Activated naive CD4-positive, alpha-beta T cell treated with anti-CD3 and anti-CD28 coated beads, Interleukin-2, amount 10 ng/mL, durations not matched to agents 7 days and 5 days (primary cell): ENCODE data around the gene DIS3L2.

ENCODE experiments used
- CTCF ChIA-PET: fragments of 350-600 bp; sonication (Branson Sonifier 250); formaldehyde crosslinking; loops from one replicate; lab custom pipeline; 2021; ENCODE audit warnings: antibody characterized with exemption; lab: Charles Lee
- DNase-seq: peaks from one replicate; pipeline ENCODE4 v3.0.0-alpha.2; 2020
- H3K27ac Mint-ChIP-seq: one replicate; pipeline ENCODE4 v1.8.0; 2021; ENCODE audit warnings: mild to moderate bottlenecking, moderate library complexity, mixed read lengths
- H3K27me3 Mint-ChIP-seq: one replicate; pipeline ENCODE4 v1.8.0; 2021; ENCODE audit warnings: mild to moderate bottlenecking, mixed read lengths
- H3K36me3 Mint-ChIP-seq: one replicate; pipeline ENCODE4 v1.8.0; 2021; ENCODE audit warnings: mixed read lengths
- H3K4me1 Mint-ChIP-seq: one replicate; pipeline ENCODE4 v1.8.0; 2021; ENCODE audit warnings: mixed read lengths
- H3K4me3 Mint-ChIP-seq: one replicate; pipeline ENCODE4 v1.8.0; 2021; ENCODE audit warnings: mild to moderate bottlenecking, moderate library complexity, mixed read lengths
- H3K9me3 Mint-ChIP-seq: one replicate; pipeline ENCODE4 v1.8.0; 2021; ENCODE audit warnings: mixed read lengths

DIS3L2 gene

GRCh38 chr2:232255033-232255432 lies 293.5 kb downstream of the DIS3L2 start:
- H3K36me3 Mint-ChIP-seq = peaks cover 4% of the 10 kb centered on the region
- H3K4me1 Mint-ChIP-seq = no peaks in the 10 kb centered on the region
- no peak overlapping the region for H3K4me3 Mint-ChIP-seq
- no peaks in the 10 kb centered on the region for H3K27me3 Mint-ChIP-seq
- DNase-seq = no peak
- CTCF ChIA-PET = no interaction called here
- no peak overlapping the region for H3K27ac Mint-ChIP-seq
- no peaks in the 10 kb centered on the region for H3K9me3 Mint-ChIP-seq

DNA sequence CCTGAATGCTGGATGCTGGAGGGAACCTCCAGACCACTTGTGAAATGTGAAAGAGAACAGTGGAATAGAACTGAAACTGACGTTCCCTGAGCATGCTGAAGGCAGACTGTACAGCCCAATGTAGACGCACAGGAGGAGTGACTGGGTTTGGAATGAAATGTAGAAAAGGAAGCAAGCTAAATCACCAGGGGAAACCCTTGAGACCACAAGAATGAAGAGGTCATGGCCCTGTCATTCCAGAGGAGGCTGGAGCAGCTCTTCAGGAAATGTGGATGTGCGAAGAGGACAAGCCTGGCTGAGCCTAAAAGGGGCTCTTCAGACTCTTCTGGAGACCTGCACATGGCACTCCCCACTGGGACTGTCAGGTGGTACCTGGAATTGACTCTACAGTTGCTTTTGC lies 298.6 kb downstream of the DIS3L2 start:
- H3K4me3 Mint-ChIP-seq = no peak overlapping the region
- CTCF ChIA-PET = no interaction called here
- H3K9me3 Mint-ChIP-seq = no peaks in the 10 kb centered on the region
- no peak for DNase-seq
- peaks cover 13% of the 10 kb centered on the region for H3K36me3 Mint-ChIP-seq
- H3K27ac Mint-ChIP-seq = no peak overlapping the region
- no peaks in the 10 kb centered on the region for H3K4me1 Mint-ChIP-seq
- no peaks in the 10 kb centered on the region for H3K27me3 Mint-ChIP-seq

- H3K27me3 Mint-ChIP-seq = no peaks in the 10 kb centered on the region
- CTCF ChIA-PET = no interaction called here
- H3K4me3 Mint-ChIP-seq = no peak overlapping the region
- H3K9me3 Mint-ChIP-seq = no peaks in the 10 kb centered on the region
- H3K36me3 Mint-ChIP-seq = peaks cover 13% of the 10 kb centered on the region
- no peaks in the 10 kb centered on the region for H3K4me1 Mint-ChIP-seq
- no peak for DNase-seq
- H3K27ac Mint-ChIP-seq = no peak overlapping the region
These were observed 300.3 kb downstream of the DIS3L2 start for GRCh38 chr2:232261776-232262175.

GRCh38 chr2:232263295-232263694 lies 301.8 kb downstream of the DIS3L2 start:
- CTCF ChIA-PET = no interaction called here
- H3K9me3 Mint-ChIP-seq = no peaks in the 10 kb centered on the region
- DNase-seq = no peak
- peaks cover 13% of the 10 kb centered on the region for H3K36me3 Mint-ChIP-seq
- H3K27me3 Mint-ChIP-seq = no peaks in the 10 kb centered on the region
- H3K27ac Mint-ChIP-seq = no peak overlapping the region
- H3K4me1 Mint-ChIP-seq = no peaks in the 10 kb centered on the region
- H3K4me3 Mint-ChIP-seq = no peak overlapping the region

GRCh38 chr2:232264081-232264480 lies 302.6 kb downstream of the DIS3L2 start:
- H3K36me3 Mint-ChIP-seq = peaks cover 13% of the 10 kb centered on the region
- H3K4me3 Mint-ChIP-seq = no peak overlapping the region
- H3K27ac Mint-ChIP-seq = no peak overlapping the region
- CTCF ChIA-PET = no interaction called here
- H3K4me1 Mint-ChIP-seq = no peaks in the 10 kb centered on the region
- H3K9me3 Mint-ChIP-seq = no peaks in the 10 kb centered on the region
- H3K27me3 Mint-ChIP-seq = no peaks in the 10 kb centered on the region
- DNase-seq = no peak

GRCh38 chr2:232265329-232265728 lies 303.8 kb downstream of the DIS3L2 start:
- H3K27ac Mint-ChIP-seq = no peak overlapping the region
- H3K36me3 Mint-ChIP-seq = peaks cover 15% of the 10 kb centered on the region
- no peaks in the 10 kb centered on the region for H3K9me3 Mint-ChIP-seq
- CTCF ChIA-PET = no interaction called here
- no peaks in the 10 kb centered on the region for H3K27me3 Mint-ChIP-seq
- H3K4me1 Mint-ChIP-seq = no peaks in the 10 kb centered on the region
- DNase-seq = no peak
- H3K4me3 Mint-ChIP-seq = no peak overlapping the region

DNA sequence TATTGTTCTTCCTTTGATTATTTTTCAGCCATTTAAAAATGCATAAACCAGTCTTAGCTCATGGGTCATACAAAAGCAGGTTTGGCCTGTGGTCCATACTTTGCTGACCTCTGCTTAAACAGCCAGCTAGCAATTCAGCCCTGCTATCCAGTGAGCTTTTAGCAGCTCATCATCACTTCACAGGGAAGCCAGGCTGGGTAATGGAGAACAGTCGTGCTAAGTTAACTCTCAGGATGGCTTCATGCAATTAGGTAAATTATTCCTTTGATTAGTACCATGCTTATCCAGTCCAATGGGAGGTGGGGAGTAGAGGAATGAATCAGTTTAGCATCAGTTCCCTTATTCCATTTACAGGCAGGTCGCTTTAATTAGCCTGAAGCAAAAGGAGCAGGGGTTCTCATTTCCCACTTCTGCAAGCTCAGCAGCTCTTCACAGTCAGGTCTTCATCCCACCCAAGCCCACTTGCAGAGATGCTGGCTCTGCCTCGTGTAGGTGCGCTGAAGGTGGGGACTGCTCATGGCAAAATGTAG lies 307.2 kb downstream of the DIS3L2 start:
- CTCF ChIA-PET = interaction anchor here (0.6 to 3.0 kb wide), 3 partner anchors 19 to 56 kb away, joined by 3 to 10 read pairs (median 3); no protein-coding TSS in a partner anchor
- Mint-ChIP-seq H3K4me1 (no peaks in the 10 kb centered on the region), H3K27ac (no peak overlapping the region), H3K9me3 (no peaks in the 10 kb centered on the region), H3K36me3 (peaks cover 5% of the 10 kb centered on the region), H3K4me3 (no peak overlapping the region), H3K27me3 (no peaks in the 10 kb centered on the region)
- no peak for DNase-seq

- no peak overlapping the region for H3K4me3 Mint-ChIP-seq
- no peaks in the 10 kb centered on the region for H3K4me1 Mint-ChIP-seq
- CTCF ChIA-PET = interaction anchor here (0.7 to 3.0 kb wide), 2 partner anchors 22 to 276 kb away, joined by 3 to 10 read pairs; no protein-coding TSS in a partner anchor
- H3K36me3 Mint-ChIP-seq = peaks cover 2% of the 10 kb centered on the region
- H3K9me3 Mint-ChIP-seq = no peaks in the 10 kb centered on the region
- H3K27me3 Mint-ChIP-seq = no peaks in the 10 kb centered on the region
- DNase-seq = no peak
- no peak overlapping the region for H3K27ac Mint-ChIP-seq
These were observed 308.4 kb downstream of the DIS3L2 start for GRCh38 chr2:232269867-232270266.

DNA sequence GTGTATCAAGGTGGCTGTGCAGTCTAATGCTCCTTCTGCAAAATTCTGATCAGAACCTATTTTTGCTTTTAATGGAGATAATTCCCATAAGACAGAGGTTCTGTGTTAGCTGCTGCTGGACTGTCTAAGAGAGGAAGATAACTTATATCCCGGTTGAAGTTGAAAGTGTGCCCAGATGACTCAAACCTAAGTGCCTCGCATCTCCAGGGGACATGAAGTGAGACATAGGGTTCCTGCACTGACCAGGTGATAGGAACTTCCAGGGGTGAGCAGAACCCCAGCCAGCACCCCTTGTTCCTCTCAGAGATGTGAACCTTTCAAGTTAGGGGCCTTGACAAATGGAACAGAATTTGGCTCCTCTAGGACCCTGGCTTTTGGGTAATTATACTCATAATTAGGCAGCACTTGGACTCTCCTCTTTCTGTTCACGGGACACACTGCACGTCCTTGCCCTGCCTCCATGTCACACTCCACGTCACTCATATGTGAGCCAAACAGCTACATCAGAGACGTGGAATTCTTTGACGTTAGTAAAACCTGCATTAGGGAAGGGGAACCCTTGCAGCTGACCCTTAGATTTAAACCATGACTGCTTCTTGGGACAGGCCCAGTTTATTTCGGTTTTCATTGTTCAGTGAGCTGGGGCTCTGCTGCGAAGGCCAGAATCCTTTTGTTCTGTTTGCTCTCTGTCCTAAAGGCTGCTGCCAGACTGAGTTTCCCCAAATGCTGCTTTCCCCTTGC lies 312.6 kb downstream of the DIS3L2 start:
- Mint-ChIP-seq H3K4me1 (no peaks in the 10 kb centered on the region), H3K36me3 (peaks cover 4% of the 10 kb centered on the region), H3K9me3 (no peaks in the 10 kb centered on the region), H3K27ac (no peak overlapping the region), H3K27me3 (no peaks in the 10 kb centered on the region), H3K4me3 (no peak overlapping the region)
- DNase-seq = no peak
- CTCF ChIA-PET = no interaction called here

- CTCF ChIA-PET = interaction anchor here (1.3 to 2.1 kb wide), 2 partner anchors 17 to 370 kb away, joined by 5 to 7 read pairs; no protein-coding TSS in a partner anchor
- Mint-ChIP-seq H3K36me3 (peaks cover 7% of the 10 kb centered on the region), H3K27me3 (no peaks in the 10 kb centered on the region), H3K9me3 (no peaks in the 10 kb centered on the region), H3K4me3 (no peak overlapping the region), H3K4me1 (no peaks in the 10 kb centered on the region), H3K27ac (no peak overlapping the region)
- no peak for DNase-seq
These were observed 314.2 kb downstream of the DIS3L2 start for GRCh38 chr2:232275670-232276069.

DNA sequence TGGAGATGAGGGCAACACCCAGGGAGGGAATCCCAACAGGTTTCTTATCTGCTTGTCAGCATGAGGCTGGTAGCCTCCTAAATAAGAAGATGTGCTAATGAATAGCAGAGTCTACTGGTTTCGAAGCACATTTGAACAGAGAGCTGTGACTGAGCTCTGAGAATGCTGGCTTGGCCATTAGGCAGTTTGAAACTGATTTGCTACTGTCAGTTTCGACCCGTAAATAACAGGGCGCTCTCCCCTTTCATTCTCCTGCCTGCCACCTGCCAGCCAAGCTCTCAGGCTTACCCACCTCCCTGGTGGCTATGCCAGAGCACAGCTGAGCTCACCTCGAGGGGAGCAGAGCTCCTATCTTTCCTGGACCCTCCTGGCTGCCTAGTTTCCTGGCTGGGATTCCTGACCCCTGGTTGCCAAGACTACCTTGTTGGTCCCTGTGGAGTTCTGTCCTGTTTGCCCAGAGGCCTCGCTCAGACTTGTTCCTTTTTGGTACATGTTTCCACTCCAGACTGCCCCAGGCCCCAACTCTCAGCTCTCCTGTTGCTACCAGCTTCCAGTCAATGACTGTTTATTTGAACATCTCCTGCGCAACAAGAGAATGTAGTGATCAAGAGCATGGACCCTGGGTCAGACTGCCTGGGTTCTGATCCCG lies 314.7 kb downstream of the DIS3L2 start:
- Mint-ChIP-seq H3K27me3 (no peaks in the 10 kb centered on the region), H3K27ac (no peak overlapping the region), H3K4me3 (no peak overlapping the region), H3K9me3 (no peaks in the 10 kb centered on the region), H3K4me1 (no peaks in the 10 kb centered on the region), H3K36me3 (peaks cover 9% of the 10 kb centered on the region)
- no peak for DNase-seq
- CTCF ChIA-PET = interaction anchor here (1.3 to 2.1 kb wide), 2 partner anchors 17 to 371 kb away, joined by 5 to 7 read pairs; no protein-coding TSS in a partner anchor

- Mint-ChIP-seq H3K36me3 (peaks cover 9% of the 10 kb centered on the region), H3K4me1 (no peaks in the 10 kb centered on the region), H3K9me3 (no peaks in the 10 kb centered on the region), H3K27ac (no peak overlapping the region), H3K27me3 (no peaks in the 10 kb centered on the region), H3K4me3 (no peak overlapping the region)
- no peak for DNase-seq
- CTCF ChIA-PET = interaction anchor here (1.3 to 2.1 kb wide), 2 partner anchors 16 to 371 kb away, joined by 5 to 7 read pairs; no protein-coding TSS in a partner anchor
These were observed 315.3 kb downstream of the DIS3L2 start for GRCh38 chr2:232276733-232277313.

DNA sequence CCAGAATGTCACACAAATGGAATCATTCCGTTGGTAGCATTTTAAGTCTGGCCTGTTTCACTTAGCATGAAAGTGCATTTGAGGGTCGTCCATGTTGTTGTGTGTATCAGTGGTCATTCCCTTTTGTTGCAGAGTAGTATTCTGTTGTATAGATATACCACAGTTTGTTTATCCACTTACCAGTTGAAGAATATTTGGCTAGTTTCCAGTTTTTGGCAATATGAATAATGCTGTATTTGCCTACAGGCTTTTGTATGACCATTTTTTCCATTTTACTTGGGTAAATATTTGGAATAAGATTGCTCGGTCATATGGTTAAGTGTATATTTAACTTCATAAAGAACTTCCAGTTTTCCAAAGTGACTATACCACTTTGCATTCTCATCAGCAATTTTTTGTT lies 317.0 kb downstream of the DIS3L2 start:
- Mint-ChIP-seq H3K27me3 (no peaks in the 10 kb centered on the region), H3K4me3 (no peak overlapping the region), H3K9me3 (no peaks in the 10 kb centered on the region), H3K27ac (no peak overlapping the region), H3K4me1 (no peaks in the 10 kb centered on the region), H3K36me3 (peaks cover 9% of the 10 kb centered on the region)
- CTCF ChIA-PET = no interaction called here
- no peak for DNase-seq

- no peak for DNase-seq
- Mint-ChIP-seq H3K27me3 (no peaks in the 10 kb centered on the region), H3K4me1 (peaks cover 3% of the 10 kb centered on the region), H3K36me3 (peaks cover 9% of the 10 kb centered on the region), H3K9me3 (no peaks in the 10 kb centered on the region), H3K27ac (no peak overlapping the region), H3K4me3 (no peak overlapping the region)
- CTCF ChIA-PET = interaction anchor here (1.0 kb wide), 1 partner anchor 17 kb away, joined by 3 read pairs; no protein-coding TSS in a partner anchor
These were observed 318.8 kb downstream of the DIS3L2 start for GRCh38 chr2:232280341-232280740.
